ENCODE data around the gene KIF3A.

KIF3A gene

DNA sequence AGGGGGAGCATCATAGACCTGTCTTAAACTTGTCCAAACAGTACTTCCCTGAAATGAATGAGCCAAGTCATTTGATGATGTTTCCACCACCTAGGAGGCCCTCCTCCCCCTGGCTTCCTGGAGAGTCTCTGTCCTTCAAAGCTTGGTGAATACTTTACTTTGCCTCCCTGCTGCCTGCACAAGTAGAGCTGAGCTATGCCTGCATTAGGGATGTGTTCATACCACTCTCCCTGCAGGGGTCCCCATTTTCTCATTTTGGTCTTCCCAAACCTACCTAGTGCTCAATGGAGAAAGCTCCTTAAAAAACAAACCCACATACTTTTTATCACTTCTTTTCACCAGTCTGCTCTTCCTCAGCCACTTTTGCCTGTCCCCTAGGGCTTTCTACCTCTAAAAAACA lies 17.6 kb upstream of the KIF3A start:
- in situ Hi-C loops (cut with HindIII; ENCODE audit: low sequenced_read_pairs), result loop anchor here (5.0 kb wide), 1 partner anchor 52 kb away; no protein-coding TSS in a partner anchor

GRCh38 chr5:132754111-132754510 lies 16.8 kb upstream of the KIF3A start:
- in situ Hi-C loops (cut with HindIII; ENCODE audit: low sequenced_read_pairs), result loop anchor here (5.0 kb wide), 1 partner anchor 53 kb away; no protein-coding TSS in a partner anchor

DNA sequence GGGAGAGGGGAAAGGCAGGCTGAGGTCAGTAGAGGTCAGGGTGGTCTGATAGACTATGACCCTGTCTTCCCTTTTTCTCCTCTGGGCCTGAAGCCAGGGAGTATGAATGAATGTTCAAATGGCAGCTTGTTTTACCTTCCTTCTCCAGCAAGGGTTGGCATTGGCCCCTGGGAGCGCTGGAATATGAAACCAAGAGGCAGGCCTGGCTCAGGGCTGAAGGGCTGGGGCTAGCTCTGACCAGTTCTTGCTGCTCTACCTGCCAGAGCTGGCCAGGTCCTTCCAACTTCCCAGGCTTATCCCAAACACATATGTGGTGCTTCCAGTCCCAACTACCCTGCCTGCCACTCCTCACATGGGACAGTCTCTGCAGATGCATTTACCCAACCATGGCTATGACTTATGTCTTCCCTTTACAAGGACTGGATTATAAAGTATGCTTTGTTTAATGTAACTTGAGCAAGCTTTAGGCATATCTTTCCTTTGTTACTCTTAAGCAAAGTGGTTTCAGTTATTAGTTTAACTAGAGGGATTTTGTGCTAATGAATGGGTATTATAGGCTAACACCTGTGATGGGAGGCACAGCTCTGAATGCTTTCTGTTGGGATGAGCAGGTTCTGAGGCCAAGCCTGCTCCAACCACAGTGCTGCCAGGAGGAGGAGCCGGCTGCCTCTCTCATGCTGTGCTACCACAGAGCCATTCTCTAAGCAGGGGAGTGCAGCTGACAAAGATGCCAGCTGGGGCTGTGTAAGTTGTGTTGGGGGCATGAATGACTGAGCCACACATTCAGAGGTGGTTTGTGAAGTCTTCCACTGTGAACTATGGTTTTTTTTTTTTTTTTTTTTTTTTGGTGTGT lies 16.0 kb upstream of the KIF3A start:
- in situ Hi-C loops (cut with HindIII; ENCODE audit: low sequenced_read_pairs), result loop anchor here (5.0 kb wide), 1 partner anchor 54 kb away; no protein-coding TSS in a partner anchor

- in situ Hi-C loops (cut with HindIII; ENCODE audit: low sequenced_read_pairs), result loop anchor here (5.0 kb wide), 1 partner anchor 55 kb away; no protein-coding TSS in a partner anchor
These were observed 15.3 kb upstream of the KIF3A start for GRCh38 chr5:132752581-132753125.

DNA sequence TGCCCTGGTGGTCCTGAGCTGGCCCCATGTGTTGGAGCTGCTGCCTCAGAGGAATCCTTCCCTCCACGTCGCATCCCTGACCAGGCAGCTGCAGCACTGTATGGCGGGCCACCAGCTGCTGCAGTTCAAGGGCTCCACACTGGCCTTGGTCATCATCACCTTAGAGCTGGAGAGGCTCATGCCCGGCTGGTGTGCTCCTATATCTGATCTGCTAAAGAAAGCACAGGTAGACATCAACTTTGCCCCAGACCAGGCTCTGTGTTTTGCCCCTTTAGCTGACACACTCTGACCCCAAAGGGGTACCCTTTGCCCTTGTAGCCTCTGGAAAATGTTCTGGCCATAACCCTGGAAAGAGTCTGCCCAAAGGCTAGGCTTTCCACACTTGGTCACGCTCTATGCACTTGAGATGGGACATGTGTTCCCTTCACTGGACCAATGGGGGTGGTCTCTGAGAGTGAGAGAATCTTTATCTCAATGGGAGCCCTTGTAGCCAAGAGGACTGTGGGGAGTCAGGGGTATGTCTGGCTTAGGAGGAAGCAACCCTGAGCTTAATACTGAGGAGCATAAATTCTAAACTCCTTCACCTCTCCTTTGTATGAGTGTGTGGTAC lies 14.7 kb upstream of the KIF3A start:
- in situ Hi-C loops (cut with HindIII; ENCODE audit: low sequenced_read_pairs), result loop anchor here (5.0 kb wide), 1 partner anchor 55 kb away; no protein-coding TSS in a partner anchor

GRCh38 chr5:132751444-132751843 lies 14.1 kb upstream of the KIF3A start:
- in situ Hi-C loops (cut with HindIII; ENCODE audit: low sequenced_read_pairs), result loop anchor here (5.0 kb wide), 1 partner anchor 56 kb away; no protein-coding TSS in a partner anchor

- in situ Hi-C loops (cut with HindIII; ENCODE audit: low sequenced_read_pairs), result loop anchor here (5.0 kb wide), 1 partner anchor 57 kb away; no protein-coding TSS in a partner anchor
These were observed 13.3 kb upstream of the KIF3A start for GRCh38 chr5:132750471-132751230.

DNA sequence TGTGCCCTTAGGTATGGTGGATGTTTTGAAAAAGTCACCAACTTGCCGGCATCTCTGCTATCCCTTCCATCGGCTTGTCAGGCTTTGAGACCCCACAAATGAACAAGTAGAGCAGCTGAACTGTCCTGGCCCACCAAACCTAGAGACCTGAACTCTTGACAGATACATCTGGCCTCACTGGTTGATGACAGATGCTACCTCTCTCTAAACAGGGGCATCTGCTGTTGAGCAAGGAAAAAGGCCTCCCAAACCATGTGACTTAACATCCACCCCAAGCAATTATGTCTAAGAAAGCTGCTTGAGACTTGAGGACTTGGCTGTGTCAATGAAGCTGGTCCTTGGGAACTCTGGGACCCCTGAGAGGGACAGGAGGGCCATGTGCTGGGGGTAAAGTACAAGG lies 12.2 kb upstream of the KIF3A start:
- in situ Hi-C loops (cut with HindIII; ENCODE audit: low sequenced_read_pairs), result no loop called here

- in situ Hi-C loops (cut with HindIII; ENCODE audit: low sequenced_read_pairs), result no loop called here
These were observed 11.2 kb upstream of the KIF3A start for GRCh38 chr5:132748522-132749000.

DNA sequence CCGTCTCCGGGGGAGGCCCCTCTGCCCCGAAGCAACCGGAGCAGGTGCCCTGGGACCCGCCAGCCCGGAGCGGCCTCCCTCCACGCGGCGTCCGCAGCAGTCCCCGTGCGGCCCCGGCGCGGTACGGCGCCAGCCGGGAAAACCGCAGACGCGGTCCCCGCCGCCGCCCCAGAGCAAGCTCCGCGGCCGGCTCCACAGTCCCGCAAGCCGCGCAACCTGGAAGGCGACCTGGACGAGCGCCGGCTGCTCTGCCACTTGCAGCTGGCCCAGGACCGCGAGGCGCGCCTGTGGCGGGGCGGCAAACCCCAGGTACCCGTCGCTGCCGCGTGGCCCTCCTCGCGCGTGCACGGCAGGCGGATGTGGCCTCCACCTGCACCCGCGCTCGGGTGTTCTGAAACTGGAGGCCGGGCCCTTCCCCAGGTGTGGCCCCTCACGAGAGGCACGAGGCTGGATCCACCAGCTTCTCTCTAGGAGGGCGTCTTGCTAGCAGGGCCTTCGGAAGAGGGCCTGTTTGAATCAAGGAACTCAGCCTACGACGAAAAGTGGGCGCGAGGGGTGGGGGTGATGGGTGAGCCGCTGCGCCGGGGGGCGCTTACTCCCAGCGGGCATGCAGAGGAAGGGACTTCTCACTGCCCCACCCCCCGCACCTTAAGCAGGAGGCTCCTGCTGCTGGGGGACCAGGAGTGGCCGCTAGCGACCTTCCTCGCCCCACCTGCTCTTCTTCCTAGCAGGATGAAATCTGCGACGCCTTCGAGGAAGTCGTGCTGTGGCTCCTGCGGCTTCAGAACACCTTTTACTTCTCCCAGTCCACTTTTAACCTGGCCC lies 10.5 kb upstream of the KIF3A start:
- in situ Hi-C loops (cut with HindIII; ENCODE audit: low sequenced_read_pairs), result no loop called here

GRCh38 chr5:132746954-132747615 lies 9.7 kb upstream of the KIF3A start, which contains the start of gene CCNI2:
Gene CCNI2 (plus strand): TSS chr5:132747426. CDS start chr5:132747496, 70 bp downstream.
- in situ Hi-C loops (cut with HindIII; ENCODE audit: low sequenced_read_pairs), result no loop called here

- in situ Hi-C loops (cut with HindIII; ENCODE audit: low sequenced_read_pairs), result no loop called here
These were observed 9.2 kb upstream of the KIF3A start for GRCh38 chr5:132746592-132746953.

DNA sequence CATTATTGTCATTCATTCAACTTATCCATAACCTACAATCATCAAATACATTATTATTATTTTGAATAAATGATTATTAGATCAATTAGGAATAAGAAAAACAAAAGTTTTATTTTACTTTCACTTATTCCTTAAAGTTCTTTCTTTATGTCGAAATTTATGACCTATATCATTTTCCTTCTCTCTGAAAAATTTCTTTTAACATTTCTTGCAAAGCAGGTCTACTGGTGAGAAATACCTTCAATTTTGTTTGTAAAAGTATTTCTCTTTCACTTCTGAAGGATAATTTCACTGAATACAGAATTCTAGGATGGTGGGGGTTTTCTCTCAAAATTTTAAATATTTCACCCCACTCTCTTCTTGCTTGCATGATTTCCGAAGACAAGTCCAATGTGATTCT lies 7.3 kb upstream of the KIF3A start:
- in situ Hi-C loops (cut with HindIII; ENCODE audit: low sequenced_read_pairs), result no loop called here

GRCh38 chr5:132742626-132743025 lies 5.3 kb upstream of the KIF3A start:
- in situ Hi-C loops (cut with HindIII; ENCODE audit: low sequenced_read_pairs), result no loop called here

DNA sequence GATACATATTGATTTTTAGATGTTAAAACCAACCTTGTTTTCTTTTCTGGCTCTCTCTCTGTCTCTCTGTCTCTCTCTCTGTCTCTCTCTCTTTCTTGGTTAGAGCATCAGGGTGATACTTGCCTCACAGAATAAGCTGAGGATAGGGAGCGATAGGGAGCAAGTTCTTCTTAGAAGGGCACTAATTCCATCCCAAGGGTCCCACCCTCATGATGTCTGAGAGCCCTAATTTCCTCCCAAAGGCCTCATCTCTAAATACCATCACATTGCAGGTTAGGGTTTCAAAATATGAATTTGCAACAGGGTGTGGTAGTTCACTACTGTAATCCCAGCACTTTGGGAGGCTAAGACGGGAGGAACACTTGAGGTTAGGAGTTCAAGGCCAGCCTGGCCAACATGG lies 4.8 kb upstream of the KIF3A start:
- in situ Hi-C loops (cut with HindIII; ENCODE audit: low sequenced_read_pairs), result no loop called here

GRCh38 chr5:132739232-132739631 lies 1.9 kb upstream of the KIF3A start:
- in situ Hi-C loops (cut with HindIII; ENCODE audit: low sequenced_read_pairs), result no loop called here

- in situ Hi-C loops (cut with HindIII; ENCODE audit: low sequenced_read_pairs), result no loop called here
These were observed 786 bp upstream of the KIF3A start for GRCh38 chr5:132737982-132738681.

DNA sequence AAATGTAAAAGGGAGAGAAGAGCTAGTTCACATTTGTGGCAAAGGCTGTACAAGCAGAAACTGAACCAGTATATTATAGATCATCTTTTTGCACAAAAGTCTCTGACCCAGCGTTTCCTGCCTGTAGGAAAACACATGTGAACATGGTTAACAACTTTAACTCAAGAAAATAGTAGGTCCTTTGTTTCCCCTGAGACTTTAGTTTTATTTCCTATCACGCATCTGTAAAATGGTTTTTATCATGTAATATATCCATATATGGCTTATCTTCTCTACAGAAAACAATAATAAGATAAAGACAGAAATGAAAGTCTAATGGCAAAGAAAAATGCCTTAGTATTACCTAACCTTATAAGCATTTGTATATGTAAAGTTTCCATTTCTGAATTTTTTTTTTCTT lies 2.7 kb downstream of the KIF3A start:
- in situ Hi-C loops (cut with HindIII; ENCODE audit: low sequenced_read_pairs), result no loop called here

All from endothelial cell of hepatic sinusoid (primary cell).